Panc1 (cell line): ENCODE measurements around the gene ACP2. TPM values are rescaled to one million over a fixed set of nuclear protein-coding genes. Genes with fewer than 3 reads are reported as not detected.

ENCODE experiments used
- ATAC-seq: fragments of 200-7000 bp; cut with Tn5 transposase; 2 replicates; pipeline ENCODE4 v1.9.1; 2020; ENCODE audit warnings: mild to moderate bottlenecking, moderate library complexity
- BruUV-seq: library from RNA; stranded (reverse); fragments of 400-500 nt; replicated peaks from 2 replicates; lab custom pipeline; 2021; lab: Mats Ljungman, UMichigan
- CTCF ChIA-PET: fragments of 300-600 bp; sonication (Branson Sonifier 250); formaldehyde crosslinking; loops from one replicate; lab custom pipeline; 2022; ENCODE audit warnings: antibody characterized with exemption; lab: Charles Lee
- POLR2A ChIA-PET: fragments of 300-600 bp; sonication (Branson Sonifier 250); formaldehyde crosslinking; loops from one replicate; lab custom pipeline; 2022; ENCODE audit warnings: antibody characterized with exemption; lab: Charles Lee
- DNase-seq: peaks from one replicate; pipeline ENCODE4 v3.0.0-alpha.2; 2010; ENCODE audit warnings: low read depth, low spot score
- H3K27ac ChIP-seq: 2 replicates; pipeline ENCODE4 v1.5.1; 2011; ENCODE audit warnings: mild to moderate bottlenecking, low read length, inconsistent platforms
- H3K27me3 ChIP-seq: fragments of 200-500 bp; sonication (Bioruptor generic); 2 replicates; pipeline ENCODE4 v1.6.0; 2014; ENCODE audit warnings: low read length, inconsistent platforms; ENCODE audit not compliant: control insufficient read depth, insufficient read depth
- H3K36me3 ChIP-seq: fragments of 200-500 bp; sonication (Bioruptor generic); 2 replicates; pipeline ENCODE4 v1.5.1; 2014; ENCODE audit warnings: inconsistent platforms, mild to moderate bottlenecking, low read length, moderate library complexity; ENCODE audit not compliant: control insufficient read depth, insufficient read depth
- H3K4me1 ChIP-seq: 2 replicates; pipeline ENCODE4 v1.5.1; 2011; ENCODE audit warnings: inconsistent platforms, mild to moderate bottlenecking, low read length, moderate library complexity; ENCODE audit not compliant: control insufficient read depth, insufficient read depth
- H3K4me3 ChIP-seq, 2 experiments: 2 replicates each; pipeline ENCODE4 v1.5.1; 2011 to 2012; ENCODE audit warnings: low read depth in 2 of 2, low read length in 2 of 2, mild to moderate bottlenecking in 2 of 2, inconsistent platforms in 1 of 2, moderate library complexity in 1 of 2
- H3K9me3 ChIP-seq: fragments of 200-500 bp; sonication (Bioruptor generic); 2 replicates; pipeline ENCODE4 v1.5.1; 2014; ENCODE audit warnings: low read depth, mild to moderate bottlenecking, inconsistent platforms, low read length, moderate library complexity; ENCODE audit not compliant: control insufficient read depth, insufficient read depth
- POLR2AphosphoS5 ChIP-seq: IDR thresholded peaks from 2 replicates; pipeline ENCODE4 v1.6.1; 2012; ENCODE audit warnings: mild to moderate bottlenecking, low read depth, low read length, moderate library complexity
- REST ChIP-seq, 2 experiments: IDR thresholded peaks; 2 replicates each; pipeline ENCODE4 v1.6.1; 2011 to 2012; ENCODE audit warnings: low read depth in 2 of 2, control low read depth in 1 of 2, low read length in 1 of 2, mild to moderate bottlenecking in 1 of 2, moderate library complexity in 1 of 2; ENCODE audit not compliant: insufficient read depth in 1 of 2
- SIN3A ChIP-seq: IDR thresholded peaks from 2 replicates; pipeline ENCODE4 v1.6.1; 2012; ENCODE audit warnings: low read depth, mild to moderate bottlenecking, low read length, moderate library complexity, borderline replicate concordance; ENCODE audit not compliant: insufficient read depth
- TCF7L2 ChIP-seq: IDR thresholded peaks from 2 replicates; pipeline ENCODE4 v1.6.1; 2011; ENCODE audit warnings: mild to moderate bottlenecking, low read depth, low read length, inconsistent platforms
- in situ Hi-C: cut with HindIII; loops from 2 replicates; pipeline ENCODE4 v1.10.0; 2016; ENCODE audit warnings: low sequenced_read_pairs, low pct_unique_long_range_greater_than_20kb
- intact Hi-C: fragments of 100-400 bp; cut with micrococcal nuclease; formaldehyde crosslinking; loops from one replicate; pipeline ENCODE4 v1.10.0; 2022; ENCODE audit not compliant: unreplicated experiment
- total RNA-seq: library from RNA; stranded (reverse); gene quantifications from one replicate; pipeline ENCODE4 v1.2.1, GENCODE V29; 2021; ENCODE audit not compliant: unreplicated experiment
- TF ChIP-seq, protein P1 (sequence below): fragments of 450-650 bp; IDR thresholded peaks from 2 replicates; pipeline ENCODE4 v1.5.1; 2017; ENCODE audit warnings: mild to moderate bottlenecking

ACP2 gene
- total RNA-seq, 1 experiment from 2014 or later: 28.4 TPM

GRCh38 chr11:47236482-47236881 is 12.1 kb downstream of the ACP2 start:
- ChIA-PET POLR2A (interaction anchor here (0.6 kb wide), 1 partner anchor 56 kb away, joined by 3 read pairs; no protein-coding TSS in a partner anchor), CTCF (interaction anchor here (0.5 kb wide), 1 partner anchor 119 kb away, joined by 4 read pairs; no protein-coding TSS in a partner anchor)
- in situ Hi-C loops (no loop called here), intact Hi-C loops (no loop called here)
- Histone ChIP-seq H3K9me3 (no peaks in the 10 kb centered on the region), H3K27me3 (no peaks in the 10 kb centered on the region), H3K4me1 (peaks cover 20% of the 10 kb centered on the region), H3K4me3 (no peak overlapping the region), H3K27ac (peak overlapping the region; percentile 0; the same call in 1 of the 2 replicates), H3K36me3 (no peaks in the 10 kb centered on the region)
- ATAC-seq (no peak), DNase-seq (no peak)
- no TSS peak for BruUV-seq
- TF ChIP-seq, protein P1, sequence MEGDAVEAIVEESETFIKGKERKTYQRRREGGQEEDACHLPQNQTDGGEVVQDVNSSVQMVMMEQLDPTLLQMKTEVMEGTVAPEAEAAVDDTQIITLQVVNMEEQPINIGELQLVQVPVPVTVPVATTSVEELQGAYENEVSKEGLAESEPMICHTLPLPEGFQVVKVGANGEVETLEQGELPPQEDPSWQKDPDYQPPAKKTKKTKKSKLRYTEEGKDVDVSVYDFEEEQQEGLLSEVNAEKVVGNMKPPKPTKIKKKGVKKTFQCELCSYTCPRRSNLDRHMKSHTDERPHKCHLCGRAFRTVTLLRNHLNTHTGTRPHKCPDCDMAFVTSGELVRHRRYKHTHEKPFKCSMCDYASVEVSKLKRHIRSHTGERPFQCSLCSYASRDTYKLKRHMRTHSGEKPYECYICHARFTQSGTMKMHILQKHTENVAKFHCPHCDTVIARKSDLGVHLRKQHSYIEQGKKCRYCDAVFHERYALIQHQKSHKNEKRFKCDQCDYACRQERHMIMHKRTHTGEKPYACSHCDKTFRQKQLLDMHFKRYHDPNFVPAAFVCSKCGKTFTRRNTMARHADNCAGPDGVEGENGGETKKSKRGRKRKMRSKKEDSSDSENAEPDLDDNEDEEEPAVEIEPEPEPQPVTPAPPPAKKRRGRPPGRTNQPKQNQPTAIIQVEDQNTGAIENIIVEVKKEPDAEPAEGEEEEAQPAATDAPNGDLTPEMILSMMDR: no peak
- no peak for TF ChIP-seq SIN3A
- no peak for TF ChIP-seq POLR2AphosphoS5
- TF ChIP-seq TCF7L2: no peak
- no peak for TF ChIP-seq REST (IDR thresholded peaks at IDR 0.05; ENCODE audit: insufficient read depth in 1 of 2, low read depth in 2 of 2, low read length in 1 of 2)

GRCh38 chr11:47235163-47235562 is 13.5 kb downstream of the ACP2 start:
- TF ChIP-seq TCF7L2: no peak
- TF ChIP-seq REST (IDR thresholded peaks at IDR 0.05; ENCODE audit: insufficient read depth in 1 of 2, low read depth in 2 of 2, low read length in 1 of 2): no peak
- TF ChIP-seq, protein P1: no peak
- TF ChIP-seq SIN3A: no peak
- TF ChIP-seq POLR2AphosphoS5: no peak
- no TSS peak for BruUV-seq
- Histone ChIP-seq H3K4me3 (peak overlapping the region in 1 of 2 experiments; percentile 51; a peak in 2 of 4 replicates), H3K27me3 (no peaks in the 10 kb centered on the region), H3K9me3 (no peaks in the 10 kb centered on the region), H3K27ac (peak overlapping the region; percentile 83), H3K4me1 (peaks cover 20% of the 10 kb centered on the region), H3K36me3 (no peaks in the 10 kb centered on the region)
- intact Hi-C loops (no loop called here), in situ Hi-C loops (no loop called here)
- POLR2A ChIA-PET: interaction anchor here (0.8 to 2.5 kb wide), 2 partner anchors 13 to 21 kb away, joined by 3 to 10 read pairs; partner anchors contain the start of gene ACP2
- CTCF ChIA-PET: interaction anchor here (0.8 to 2.3 kb wide), 5 partner anchors 12 to 120 kb away, joined by 3 to 11 read pairs (median 4); partner anchors contain the start of gene ACP2
- no peak for DNase-seq
- ATAC-seq: peak; percentile 4; the same call in 1 of the 2 replicates
